ENCODE data around the gene AP5Z1. TPM values are rescaled to one million over a fixed set of nuclear protein-coding genes. Genes with fewer than 3 reads are reported as not detected.

AP5Z1 gene
- total RNA-seq, 1 experiment from 2014 or later = 38.3 TPM

GRCh38 chr7:4837803-4838625, 62.6 kb downstream of the AP5Z1 start:
- no peak overlapping the region for H3K56ac ChIP-seq (ENCODE audit: insufficient read length, low read depth, low read length)
- no peak overlapping the region for H3K18ac ChIP-seq (ENCODE audit: insufficient read length, low read depth, low read length)
- H4K8ac ChIP-seq (replicated peaks; ENCODE audit: insufficient read length, low read depth, low read length) = no peak overlapping the region
- no peaks in the 10 kb centered on the region for H3K79me1 ChIP-seq (ENCODE audit: insufficient read depth, low read depth, low read length, poor library complexity, severe bottlenecking)
- DNase-seq = no peak
- H3K27me3 ChIP-seq (ENCODE audit: insufficient read depth, low read length) = no peaks in the 10 kb centered on the region
- H3K23ac ChIP-seq (ENCODE audit: insufficient read length, low read depth, low read length) = no peak overlapping the region
- no peak overlapping the region for H2AK5ac ChIP-seq (ENCODE audit: insufficient read length, low read length)
- WGBS (ENCODE audit: extremely low coverage, insufficient read length, low lambda C conversion rate) = no CpG with 5 or more reads among the region's 30 CpGs
- H4K91ac ChIP-seq (ENCODE audit: insufficient read length, low read depth, low read length) = no peak overlapping the region
- Mint-ChIP-seq H3K36me3 (ENCODE audit: insufficient read depth in 1 of 3, low read depth in 3 of 3) (no peaks in the 10 kb centered on the region), H3K4me1 (peaks cover 0 to 7% of the 10 kb centered on the region in 2 experiments; a peak in 3 of 4 replicates), H3K27ac (no peak overlapping the region), H3K9me3 (no peaks in the 10 kb centered on the region), H3K4me3 (no peak overlapping the region; a peak in 1 of 5 replicates), H3K27me3 (ENCODE audit: low read depth) (no peaks in the 10 kb centered on the region; the same call in 1 of the 2 replicates)
- TF ChIP-seq CTCF (conservative IDR thresholded peaks at IDR 0.05) = no peak
- H2BK15ac ChIP-seq (ENCODE audit: low read depth, low read length) = no peak overlapping the region
- H3K79me2 ChIP-seq (ENCODE audit: insufficient read depth, low read length) = no peaks in the 10 kb centered on the region
- no peak overlapping the region for H3K4ac ChIP-seq (ENCODE audit: low read depth, low read length)
- no peak overlapping the region for H2BK5ac ChIP-seq (ENCODE audit: insufficient read length, low read length)
- H3K4me2 ChIP-seq (ENCODE audit: insufficient read depth, insufficient read length, low read length) = no peak overlapping the region
- no peak overlapping the region for H2BK20ac ChIP-seq (ENCODE audit: low read depth, low read length, poor library complexity, severe bottlenecking)
- no peaks in the 10 kb centered on the region for H3K23me2 ChIP-seq (ENCODE audit: insufficient read length, low read depth, low read length, poor library complexity, severe bottlenecking)
- H3K9me3 ChIP-seq (ENCODE audit: control insufficient read depth, low read depth, low read length) = no peaks in the 10 kb centered on the region
- H3K14ac ChIP-seq (ENCODE audit: insufficient read depth, low read length) = no peak overlapping the region
- H3K9ac ChIP-seq (ENCODE audit: extremely low read depth, insufficient read length, low read length) = no peak overlapping the region
- H3T11ph ChIP-seq (ENCODE audit: low read length) = no peak overlapping the region
- H4K20me1 ChIP-seq (ENCODE audit: control insufficient read depth, insufficient read depth, insufficient read length) = no peaks in the 10 kb centered on the region
- no peak overlapping the region for H2AFZ ChIP-seq (ENCODE audit: low read length)
- H2BK120ac ChIP-seq (ENCODE audit: low read depth, low read length, poor library complexity, severe bottlenecking) = no peak overlapping the region
- no peak overlapping the region for H3K27ac ChIP-seq (ENCODE audit: insufficient read length, low read depth, low read length)
- no peak overlapping the region for H4K5ac ChIP-seq (ENCODE audit: insufficient read length, low read depth, low read length)
- no peaks in the 10 kb centered on the region for H3K4me1 ChIP-seq (ENCODE audit: insufficient read depth, low read length)
- H2BK12ac ChIP-seq (ENCODE audit: insufficient read length, low read depth, low read length) = no peak overlapping the region

Measured in H9 (cell line).